T1000 (cell line): ENCODE measurements around the gene BRMS1L.
A peak's percentile ranks its signal among the peaks of the same experiment; 100 is the strongest.

ENCODE experiments used
- DNase-seq: peaks from one replicate; lab custom pipeline; 2025; ENCODE audit warnings: mixed read lengths; lab: John Stamatoyannopoulos, UW

The BRMS1L gene

GRCh38 chr14:35865611-35866324 lies 39.6 kb downstream of the BRMS1L start:
- no peak for DNase-seq

GRCh38 chr14:35866595-35867279 lies 40.6 kb downstream of the BRMS1L start:
- no peak for DNase-seq

GRCh38 chr14:35867280-35867629 lies 41.1 kb downstream of the BRMS1L start:
- no peak for DNase-seq

GRCh38 chr14:35875296-35875695 lies 49.2 kb downstream of the BRMS1L start:
- DNase-seq = no peak

- no peak for DNase-seq
These were observed 51.1 kb downstream of the BRMS1L start for GRCh38 chr14:35877276-35877675.

GRCh38 chr14:35878272-35879150 lies 52.4 kb downstream of the BRMS1L start:
- peak; percentile 33 for DNase-seq

GRCh38 chr14:35879151-35879648 lies 53.1 kb downstream of the BRMS1L start:
- no peak for DNase-seq

- no peak for DNase-seq
These were observed 53.6 kb downstream of the BRMS1L start for GRCh38 chr14:35879654-35880249.

GRCh38 chr14:35881280-35881679 lies 55.1 kb downstream of the BRMS1L start:
- no peak for DNase-seq

GRCh38 chr14:35883677-35884293 lies 57.6 kb downstream of the BRMS1L start:
- no peak for DNase-seq

GRCh38 chr14:35890308-35890707 lies 64.2 kb downstream of the BRMS1L start:
- no peak for DNase-seq

- no peak for DNase-seq
These were observed 69.1 kb downstream of the BRMS1L start for GRCh38 chr14:35895256-35895655.

GRCh38 chr14:35897616-35898111 lies 71.5 kb downstream of the BRMS1L start:
- no peak for DNase-seq

- no peak for DNase-seq
These were observed 72.2 kb downstream of the BRMS1L start for GRCh38 chr14:35898217-35898775.

GRCh38 chr14:35900741-35901140 lies 74.6 kb downstream of the BRMS1L start:
- DNase-seq = no peak

- DNase-seq = no peak
These were observed 83.5 kb downstream of the BRMS1L start for GRCh38 chr14:35909665-35910064.

- no peak for DNase-seq
These were observed 84.1 kb downstream of the BRMS1L start for GRCh38 chr14:35910191-35910590.

GRCh38 chr14:35911097-35911496 lies 85.0 kb downstream of the BRMS1L start:
- no peak for DNase-seq

GRCh38 chr14:35915185-35915584 lies 89.0 kb downstream of the BRMS1L start:
- no peak for DNase-seq

- no peak for DNase-seq
These were observed 89.6 kb downstream of the BRMS1L start for GRCh38 chr14:35915775-35916174.
